Nephron progenitor cell (in vitro differentiated cells): ENCODE results near the gene CEP250.

Experiments used
- DNase-seq: peaks from one replicate; pipeline ENCODE4 v3.0.0; 2021
- H3K27ac Mint-ChIP-seq: 2 replicates; pipeline ENCODE4 v1.8.0; 2021; ENCODE audit warnings: mild to moderate bottlenecking, moderate library complexity, mixed read lengths
- H3K27me3 Mint-ChIP-seq: 2 replicates; pipeline ENCODE4 v1.8.0; 2021; ENCODE audit warnings: mild to moderate bottlenecking, low read depth, mixed read lengths; ENCODE audit not compliant: poor library complexity
- H3K36me3 Mint-ChIP-seq: 2 replicates; pipeline ENCODE4 v1.8.0; 2021; ENCODE audit warnings: low read depth, mixed read lengths
- H3K4me1 Mint-ChIP-seq: 2 replicates; pipeline ENCODE4 v1.8.0; 2021; ENCODE audit warnings: mixed read lengths
- H3K4me3 Mint-ChIP-seq: 2 replicates; pipeline ENCODE4 v1.8.0; 2021; ENCODE audit warnings: mild to moderate bottlenecking, moderate library complexity, mixed read lengths
- H3K9me3 Mint-ChIP-seq: 2 replicates; pipeline ENCODE4 v1.8.0; 2021; ENCODE audit warnings: mild to moderate bottlenecking, moderate library complexity, mixed read lengths
- CTCF ChIP-seq: fragments of 200-600 bp; sonication (generic); IDR thresholded peaks from 2 replicates; pipeline ENCODE4 v1.5.0; 2021; ENCODE audit warnings: antibody characterized with exemption

CEP250 gene

GRCh38 chr20:35559042-35559693 is 103.8 kb downstream of the CEP250 start:
- DNase-seq: no peak
- Mint-ChIP-seq H3K36me3 (peaks cover 32% of the 10 kb centered on the region), H3K27me3 (no peaks in the 10 kb centered on the region), H3K4me1 (peaks cover 7% of the 10 kb centered on the region), H3K9me3 (no peaks in the 10 kb centered on the region), H3K4me3 (no peak overlapping the region), H3K27ac (peak overlapping the region; percentile 39)
- no peak for TF ChIP-seq CTCF

- H3K4me1 Mint-ChIP-seq: peaks cover 7% of the 10 kb centered on the region
- DNase-seq: no peak
- H3K27me3 Mint-ChIP-seq: no peaks in the 10 kb centered on the region
- TF ChIP-seq CTCF: no peak
- peaks cover 24% of the 10 kb centered on the region for H3K36me3 Mint-ChIP-seq
- H3K9me3 Mint-ChIP-seq: no peaks in the 10 kb centered on the region
- H3K27ac Mint-ChIP-seq: no peak overlapping the region
- H3K4me3 Mint-ChIP-seq: no peak overlapping the region
These were observed 104.7 kb downstream of the CEP250 start for GRCh38 chr20:35560105-35560511.

- DNase-seq: no peak
- H3K27ac Mint-ChIP-seq: no peak overlapping the region
- H3K4me1 Mint-ChIP-seq: peaks cover 7% of the 10 kb centered on the region
- no peak overlapping the region for H3K4me3 Mint-ChIP-seq
- TF ChIP-seq CTCF: no peak
- no peaks in the 10 kb centered on the region for H3K27me3 Mint-ChIP-seq
- no peaks in the 10 kb centered on the region for H3K9me3 Mint-ChIP-seq
- peaks cover 22% of the 10 kb centered on the region for H3K36me3 Mint-ChIP-seq
These were observed 105.1 kb downstream of the CEP250 start for GRCh38 chr20:35560541-35560940.

- no peak overlapping the region for H3K4me3 Mint-ChIP-seq
- peaks cover 7% of the 10 kb centered on the region for H3K4me1 Mint-ChIP-seq
- peak; percentile 22 for TF ChIP-seq CTCF
- no peaks in the 10 kb centered on the region for H3K27me3 Mint-ChIP-seq
- DNase-seq: peak; percentile 26
- peaks cover 25% of the 10 kb centered on the region for H3K36me3 Mint-ChIP-seq
- no peak overlapping the region for H3K27ac Mint-ChIP-seq
- no peaks in the 10 kb centered on the region for H3K9me3 Mint-ChIP-seq
These were observed 105.9 kb downstream of the CEP250 start for GRCh38 chr20:35561268-35561667.

- H3K9me3 Mint-ChIP-seq: no peaks in the 10 kb centered on the region
- H3K4me1 Mint-ChIP-seq: peaks cover 7% of the 10 kb centered on the region
- H3K36me3 Mint-ChIP-seq: peaks cover 25% of the 10 kb centered on the region
- DNase-seq: no peak
- H3K27me3 Mint-ChIP-seq: no peaks in the 10 kb centered on the region
- no peak for TF ChIP-seq CTCF
- H3K27ac Mint-ChIP-seq: no peak overlapping the region
- no peak overlapping the region for H3K4me3 Mint-ChIP-seq
These were observed 106.3 kb downstream of the CEP250 start for GRCh38 chr20:35561671-35562070.

GRCh38 chr20:35562541-35563110 is 107.2 kb downstream of the CEP250 start:
- Mint-ChIP-seq H3K27ac (no peak overlapping the region), H3K27me3 (peaks cover 5% of the 10 kb centered on the region), H3K4me1 (peaks cover 7% of the 10 kb centered on the region), H3K36me3 (peaks cover 21% of the 10 kb centered on the region), H3K9me3 (no peaks in the 10 kb centered on the region), H3K4me3 (no peak overlapping the region)
- no peak for TF ChIP-seq CTCF
- no peak for DNase-seq
